H1 (cell line): ENCODE measurements around the gene TMEM258. TPM values are rescaled to one million over a fixed set of nuclear protein-coding genes. Genes with fewer than 3 reads are reported as not detected.

ENCODE experiments used
- CTCF ChIA-PET: fragments of 300-600 bp; sonication (Branson Sonifier 250); formaldehyde crosslinking; loops from one replicate; lab custom pipeline; 2021; ENCODE audit not compliant: partially characterized antibody; lab: Charles Lee
- POLR2A ChIA-PET: fragments of 300-600 bp; sonication (Branson Sonifier 250); formaldehyde crosslinking; loops from one replicate; lab custom pipeline; 2021; ENCODE audit warnings: inconsistent platforms; ENCODE audit not compliant: partially characterized antibody; lab: Charles Lee
- DNase-seq, 2 experiments: peaks; one replicate each; pipeline versions ENCODE4 v3.0.0 to v3.0.0-alpha.2; 2010 to 2022; ENCODE audit warnings: low spot score in 2 of 2, low read depth in 1 of 2, mixed read lengths in 1 of 2
- FAIRE-seq: peaks from 2 replicates; lab custom pipeline; 2011; peaks lifted over from hg19 to GRCh38; lab: Jason Lieb, UNC
- H2AFZ ChIP-seq: 2 replicates; pipeline ENCODE4 v1.8.1; 2012; ENCODE audit warnings: low read length, inconsistent platforms
- H2AK5ac ChIP-seq: 2 replicates; pipeline ENCODE4 v1.6.1; 2013; ENCODE audit warnings: low read depth, low read length
- H2BK120ac ChIP-seq: replicated peaks from 2 replicates; pipeline ENCODE3; 2013; ENCODE audit warnings: low read depth, low read length, inconsistent platforms
- H2BK12ac ChIP-seq: 2 replicates; pipeline ENCODE4 v1.6.1; 2013; ENCODE audit warnings: low read depth, low read length
- H2BK15ac ChIP-seq: 2 replicates; pipeline ENCODE4 v1.6.1; 2013; ENCODE audit warnings: low read length
- H2BK20ac ChIP-seq: 2 replicates; pipeline ENCODE4 v1.6.1; 2013; ENCODE audit warnings: low read length
- H2BK5ac ChIP-seq: 2 replicates; pipeline ENCODE4 v1.6.1; 2013; ENCODE audit warnings: low read depth, low read length
- H3K14ac ChIP-seq: 2 replicates; pipeline ENCODE4 v1.6.1; 2013; ENCODE audit warnings: inconsistent platforms; ENCODE audit not compliant: insufficient read length
- H3K18ac ChIP-seq: 2 replicates; pipeline ENCODE4 v1.6.1; 2013; ENCODE audit warnings: low read length; ENCODE audit errors: extremely low read depth
- H3K23ac ChIP-seq: 2 replicates; pipeline ENCODE4 v1.6.1; 2013; ENCODE audit warnings: inconsistent platforms; ENCODE audit not compliant: insufficient read length
- H3K23me2 ChIP-seq: 2 replicates; pipeline ENCODE4 v1.6.1; 2013; ENCODE audit warnings: low read depth, low read length
- H3K27ac ChIP-seq: 2 replicates; pipeline ENCODE4 v1.6.1; 2011; ENCODE audit warnings: low read depth, low read length, inconsistent platforms
- H3K27me3 ChIP-seq, 4 experiments: replicated peaks in 1 of 4; 1 replicate in 1 of 4; 2 replicates in 3 of 4; pipeline versions ENCODE4 v1.6.1 to v1.8.1; 2011 to 2013; ENCODE audit warnings: low read length in 3 of 4, mild to moderate bottlenecking in 3 of 4, inconsistent platforms in 2 of 4, mixed read lengths in 2 of 4, moderate library complexity in 1 of 4; ENCODE audit not compliant: control insufficient read depth in 3 of 4, insufficient read depth in 3 of 4; ENCODE audit errors: extremely low read depth in 1 of 4
- H3K36me3 ChIP-seq, 4 experiments: 2 replicates each; pipeline versions ENCODE4 v1.6.1 to v1.8.1; 2011 to 2013; ENCODE audit warnings: mild to moderate bottlenecking in 4 of 4, low read length in 3 of 4, moderate library complexity in 2 of 4, control low read depth in 1 of 4, inconsistent platforms in 1 of 4; ENCODE audit not compliant: insufficient read depth in 4 of 4, control insufficient read depth in 2 of 4
- H3K4ac ChIP-seq: replicated peaks from 2 replicates; pipeline ENCODE3; 2013; ENCODE audit warnings: low read length, low read depth, mixed read lengths, inconsistent platforms; ENCODE audit not compliant: insufficient read length
- H3K4me1 ChIP-seq, 4 experiments: replicated peaks in 1 of 4; 1 replicate in 1 of 4; 2 replicates in 3 of 4; pipeline versions ENCODE4 v1.6.1 to v1.8.1; 2011 to 2013; ENCODE audit warnings: low read length in 3 of 4, inconsistent platforms in 2 of 4, mixed read lengths in 1 of 4; ENCODE audit not compliant: insufficient read depth in 4 of 4, control insufficient read depth in 3 of 4
- H3K4me2 ChIP-seq, 2 experiments: 2 replicates each; pipeline versions ENCODE4 v1.6.1 to v1.8.1; 2011 to 2013; ENCODE audit warnings: low read depth in 2 of 2, low read length in 2 of 2, control low read depth in 1 of 2, inconsistent platforms in 1 of 2, mild to moderate bottlenecking in 1 of 2; ENCODE audit not compliant: insufficient read depth in 1 of 2
- H3K4me3 ChIP-seq, 4 experiments: fragments of 200-600, 300-600 bp in 1 of 4; sonication (generic), shearing (Covaris generic), sonication (Bioruptor Twin) in 1 of 4; 2 replicates each; pipeline versions ENCODE4 v1.5.1 to v1.8.1; 2011 to 2016; ENCODE audit warnings: low read length in 4 of 4, low read depth in 3 of 4, control low read depth in 2 of 4, inconsistent platforms in 2 of 4, mild to moderate bottlenecking in 2 of 4, mixed read lengths in 1 of 4, moderate library complexity in 1 of 4; ENCODE audit not compliant: insufficient read depth in 2 of 4; ENCODE audit errors: extremely low read depth in 1 of 4
- H3K56ac ChIP-seq: replicated peaks from 2 replicates; pipeline ENCODE3; 2013; ENCODE audit warnings: low read depth, mild to moderate bottlenecking, mixed read lengths, low read length, inconsistent platforms; ENCODE audit not compliant: insufficient read length
- H3K79me1 ChIP-seq: 2 replicates; pipeline ENCODE4 v1.6.1; 2013; ENCODE audit warnings: low read depth, low read length, control low read depth
- H3K79me2 ChIP-seq, 2 experiments: 2 replicates each; pipeline versions ENCODE4 v1.6.1 to v1.8.1; 2012 to 2013; ENCODE audit warnings: low read length in 2 of 2, mild to moderate bottlenecking in 2 of 2, inconsistent platforms in 1 of 2; ENCODE audit not compliant: insufficient read depth in 2 of 2, control insufficient read depth in 1 of 2
- H3K9ac ChIP-seq, 4 experiments: replicated peaks in 1 of 4; 1 replicate in 1 of 4; 2 replicates in 3 of 4; pipeline versions ENCODE4 v1.6.1 to v1.8.1; 2011 to 2013; ENCODE audit warnings: low read depth in 3 of 4, low read length in 3 of 4, control low read depth in 2 of 4, mild to moderate bottlenecking in 2 of 4, moderate library complexity in 2 of 4, inconsistent platforms in 1 of 4; ENCODE audit errors: extremely low read depth in 1 of 4
- H3K9me3 ChIP-seq, 2 experiments: 2 replicates each; pipeline versions ENCODE4 v1.6.1 to v1.8.1; 2012 to 2013; ENCODE audit warnings: mild to moderate bottlenecking in 2 of 2, moderate library complexity in 2 of 2, control low read depth in 1 of 2, inconsistent platforms in 1 of 2, low read depth in 1 of 2, low read length in 1 of 2, mixed read lengths in 1 of 2; ENCODE audit not compliant: insufficient read depth in 2 of 2
- H4K20me1 ChIP-seq, 2 experiments: replicated peaks in 1 of 2; 2 replicates each; pipeline versions ENCODE3 to v1.8.1; 2011 to 2013; ENCODE audit warnings: inconsistent platforms in 2 of 2, low read length in 2 of 2, mild to moderate bottlenecking in 1 of 2; ENCODE audit not compliant: insufficient read depth in 2 of 2, control insufficient read depth in 1 of 2
- H4K5ac ChIP-seq: 2 replicates; pipeline ENCODE4 v1.6.1; 2013; ENCODE audit warnings: low read length, low read depth, mixed read lengths, inconsistent platforms; ENCODE audit not compliant: insufficient read length
- H4K8ac ChIP-seq: 2 replicates; pipeline ENCODE4 v1.8.0; 2013; ENCODE audit warnings: mild to moderate bottlenecking, moderate library complexity, low read length, inconsistent platforms; ENCODE audit not compliant: insufficient read depth; ENCODE audit errors: extremely low read depth
- H4K91ac ChIP-seq: replicated peaks from 2 replicates; pipeline ENCODE3; 2013; ENCODE audit warnings: low read length, mixed read lengths, inconsistent platforms; ENCODE audit not compliant: insufficient read length
- BCL11A ChIP-seq, 2 experiments: IDR thresholded peaks; one replicate each; pipeline ENCODE4 v1.6.1; 2011; ENCODE audit warnings: low read depth in 2 of 2, low read length in 2 of 2, mild to moderate bottlenecking in 2 of 2
- BRCA1 ChIP-seq: IDR thresholded peaks from 2 replicates; pipeline ENCODE4 v1.6.1; 2012; ENCODE audit warnings: low read depth, low read length, improper control_type of control experiment
- CBX5 ChIP-seq: fragments of 300-800, 300-1000 bp; sonication (generic); IDR thresholded peaks from 2 replicates; pipeline ENCODE4 v1.7.1; 2016; ENCODE audit warnings: antibody characterized with exemption, low read length, low read depth
- CHD1 ChIP-seq: IDR thresholded peaks from 2 replicates; pipeline ENCODE4 v1.6.1; 2012; ENCODE audit warnings: low read depth, low read length, improper control_type of control experiment
- EZH2 ChIP-seq: fragments of 200-600 bp; sonication (generic); IDR thresholded peaks from 2 replicates; pipeline ENCODE4 v1.7.1; 2012; ENCODE audit warnings: low read depth, mild to moderate bottlenecking, moderate library complexity, low read length, inconsistent platforms; ENCODE audit not compliant: severe bottlenecking
- GTF2F1 ChIP-seq: IDR thresholded peaks from 2 replicates; pipeline ENCODE4 v1.6.1; 2012; ENCODE audit warnings: low read depth, low read length, improper control_type of control experiment, borderline replicate concordance
- KDM1A ChIP-seq: fragments of 200-600, 300-600 bp; sonication (generic); IDR thresholded peaks from 2 replicates; pipeline ENCODE4 v1.7.1; 2016; ENCODE audit warnings: mild to moderate bottlenecking, low read length, borderline replicate concordance
- POLR2A ChIP-seq, 2 experiments: IDR thresholded peaks; 1 replicate in 1 of 2; 2 replicates in 1 of 2; pipeline ENCODE4 v1.6.1; 2011; ENCODE audit warnings: low read depth in 2 of 2, low read length in 2 of 2, mild to moderate bottlenecking in 2 of 2; ENCODE audit errors: control extremely low read depth in 1 of 2
- RBBP5 ChIP-seq: IDR thresholded peaks from 2 replicates; pipeline ENCODE4 v1.7.1; 2012; ENCODE audit warnings: low read depth, mild to moderate bottlenecking, inconsistent platforms, low read length, moderate library complexity, borderline replicate concordance
- SP4 ChIP-seq: IDR thresholded peaks from 2 replicates; pipeline ENCODE4 v1.6.1; 2012; ENCODE audit warnings: low read length, inconsistent platforms
- SUZ12 ChIP-seq: fragments of 200-600 bp; sonication (generic); IDR thresholded peaks from 2 replicates; pipeline ENCODE4 v1.6.1; 2012; ENCODE audit warnings: mild to moderate bottlenecking, inconsistent platforms, low read length, moderate library complexity, mixed read lengths
- WGBS, 2 experiments: shearing (Covaris generic) in 1 of 2; methylation state at CpG; one replicate each; pipeline versions ENCODE4 v1.1.6 to v1.1.7; 2013 to 2015; ENCODE audit warnings: low lambda C conversion rate in 2 of 2, mixed read lengths in 2 of 2, inconsistent platforms in 1 of 2, low coverage in 1 of 2, missing lambda C conversion rate in 1 of 2; ENCODE audit not compliant: insufficient replicate concordance in 2 of 2, insufficient coverage in 1 of 2, insufficient read length in 1 of 2; ENCODE audit errors: extremely low coverage in 1 of 2, missing lambda C conversion rate in 1 of 2; 5-methylcytosine and 5-hydroxymethylcytosine counted together
- polyA plus RNA-seq, 7 experiments: library from polyadenylated mRNA; depleted of rRNA in 3 of 7; stranded (reverse) in 5 of 7; unstranded in 2 of 7; fragments of >200 nt in 5 of 7; fragments of 200-250 nt in 2 of 7; gene quantifications; 1 replicate in 5 of 7; 2 replicates in 1 of 7; 4 replicates in 1 of 7; pipeline versions ENCODE4 v1.2.1 to v1.2.3, GENCODE V29; 2011 to 2013; ENCODE audit warnings: missing spikeins in 2 of 7, mixed read lengths in 2 of 7
- total RNA-seq: library from RNA; stranded (reverse); fragmentation: NEBNext Ultra II Directional; extraction: Animal tissue kit (Norgen Biotek cat#: 25700); gene quantifications from 2 replicates; pipeline ENCODE4 v1.2.1, GENCODE V29; 2021

Gene TMEM258
- total and polyA plus RNA-seq, 2 of the 8 experiments (the other 6 are each of a cell fraction or from before 2014, with no cell fraction given): 186 to 759 TPM

DNA sequence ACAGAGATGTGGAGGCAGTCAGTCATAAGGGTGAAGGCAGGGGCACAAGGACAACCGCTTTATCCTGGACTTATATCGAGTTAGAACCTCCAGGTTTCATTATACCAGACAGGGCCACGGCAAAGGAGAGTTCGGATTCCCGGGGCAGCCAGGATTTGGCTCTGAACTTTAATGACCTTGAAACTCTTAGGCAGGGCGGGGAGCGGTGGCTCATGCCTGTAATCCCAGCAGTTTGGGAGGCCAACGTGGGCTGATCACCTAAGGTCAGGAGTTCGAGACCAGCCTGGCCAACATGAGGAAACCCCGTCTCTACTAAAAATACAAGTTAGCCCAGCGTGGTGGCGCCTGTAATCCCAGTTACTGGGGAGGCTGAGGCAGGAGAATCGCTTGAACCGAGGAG lies 41.0 kb downstream of the TMEM258 start:
- H3K36me3 ChIP-seq: no peaks in the 10 kb centered on the region
- H3K4me3 ChIP-seq: no peak overlapping the region
- WGBS, 2 experiments: 92% methylated on average over 14 of the region's 14 CpGs; no CpG with 5 or more reads in 1 of the 2 experiments
- no peak overlapping the region for H3K27ac ChIP-seq
- no peak overlapping the region for H4K8ac ChIP-seq
- H2AK5ac ChIP-seq: no peak overlapping the region
- DNase-seq (no peak), FAIRE-seq (no peak)
- H3K27me3 ChIP-seq: peaks cover 4 to 21% (median 16%) of the 10 kb centered on the region in 4 experiments
- no peak overlapping the region for H3K56ac ChIP-seq
- no peak overlapping the region for H3K4me2 ChIP-seq
- no peak for TF ChIP-seq CBX5
- no peak for TF ChIP-seq SUZ12
- TF ChIP-seq GTF2F1: no peak
- no peak for TF ChIP-seq POLR2A (IDR thresholded peaks at IDR 0.05; ENCODE audit: control extremely low read depth in 1 of 2, low read depth in 2 of 2, low read length in 2 of 2)
- no peak for TF ChIP-seq CHD1
- TF ChIP-seq BCL11A (IDR thresholded peaks at IDR 0.05; ENCODE audit: low read depth in 2 of 2, low read length in 2 of 2): no peak
- no peak for TF ChIP-seq RBBP5
- TF ChIP-seq EZH2: no peak
- TF ChIP-seq SP4: no peak
- no peak for TF ChIP-seq BRCA1
- TF ChIP-seq KDM1A: no peak
- no peaks in the 10 kb centered on the region; the same call in 1 of the 2 replicates for H3K23me2 ChIP-seq
- no peak overlapping the region for H4K5ac ChIP-seq
- no peaks in the 10 kb centered on the region for H3K79me1 ChIP-seq
- no peaks in the 10 kb centered on the region for H3K79me2 ChIP-seq
- ChIA-PET POLR2A (interaction anchor here (1.0 to 8.9 kb wide), 2 partner anchors 39 to 56 kb away, joined by 3 to 87 read pairs; partner anchors contain the start of genes FEN1 and TMEM258), CTCF (interaction anchor here (0.8 to 9.2 kb wide), 9 partner anchors 8 to 44 kb away, joined by 3 to 168 read pairs (median 28); partner anchors contain the start of genes FEN1 and TMEM258)
- no peak overlapping the region for H2AFZ ChIP-seq
- no peak overlapping the region for H3K9ac ChIP-seq
- no peak overlapping the region for H2BK20ac ChIP-seq
- no peak overlapping the region for H2BK15ac ChIP-seq
- no peak overlapping the region for H2BK120ac ChIP-seq
- no peaks in the 10 kb centered on the region for H4K20me1 ChIP-seq
- H3K4me1 ChIP-seq: peaks cover 6 to 28% (median 16%) of the 10 kb centered on the region in 4 experiments
- no peak overlapping the region for H2BK5ac ChIP-seq
- H3K14ac ChIP-seq: no peak overlapping the region
- no peak overlapping the region for H4K91ac ChIP-seq
- no peak overlapping the region for H3K23ac ChIP-seq
- no peak overlapping the region for H2BK12ac ChIP-seq
- H3K9me3 ChIP-seq: no peaks in the 10 kb centered on the region
- no peak overlapping the region for H3K4ac ChIP-seq
- no peak overlapping the region for H3K18ac ChIP-seq
